ENCODE data around the gene VAPA. TPM values are rescaled to one million over a fixed set of nuclear protein-coding genes. Genes with fewer than 3 reads are reported as not detected.
"Not testable (repeated sequence)": the region's sequence is repeated elsewhere in the genome, so short reads cannot be mapped to it uniquely, and the experiment has no call there.

VAPA gene
- total and polyA plus RNA-seq, 2 donors = 158 to 210 TPM

GRCh38 chr18:9906481-9906880 is 7.3 kb upstream of the VAPA start:
- 66% methylated on average over 3 of the region's 3 CpGs for WGBS
- H3K36me3 ChIP-seq (ENCODE audit: control insufficient read depth in 2 of 2, insufficient read depth in 2 of 2, low read length in 1 of 2) = no peaks in the 10 kb centered on the region
- no peaks in the 10 kb centered on the region for H3K9me3 ChIP-seq (ENCODE audit: control insufficient read depth in 2 of 2, insufficient read depth in 1 of 2, low read length in 1 of 2)
- DNase-seq (ENCODE audit: low read depth in 6 of 9, low spot score in 9 of 9) = no peak
- no peaks in the 10 kb centered on the region for H3K27me3 ChIP-seq (ENCODE audit: control insufficient read depth in 2 of 2, insufficient read depth in 1 of 2, low read length in 1 of 2)
- no peak overlapping the region for H3K4me3 ChIP-seq (ENCODE audit: low read length in 2 of 2)
- H3K27ac ChIP-seq (ENCODE audit: low read depth in 1 of 2, low read length in 1 of 2) = no peak overlapping the region
- H3K4me1 ChIP-seq (ENCODE audit: control insufficient read depth in 2 of 2, insufficient read depth in 2 of 2, low read length in 2 of 2) = no peaks in the 10 kb centered on the region

- Histone ChIP-seq H3K27ac (ENCODE audit: low read depth in 1 of 2, low read length in 1 of 2) (no peak overlapping the region), H3K36me3 (ENCODE audit: control insufficient read depth in 2 of 2, insufficient read depth in 2 of 2, low read length in 1 of 2) (no peaks in the 10 kb centered on the region), H3K9me3 (ENCODE audit: control insufficient read depth in 2 of 2, insufficient read depth in 1 of 2, low read length in 1 of 2) (no peaks in the 10 kb centered on the region), H3K27me3 (ENCODE audit: control insufficient read depth in 2 of 2, insufficient read depth in 1 of 2, low read length in 1 of 2) (no peaks in the 10 kb centered on the region), H3K4me3 (ENCODE audit: low read length in 2 of 2) (no peak overlapping the region), H3K4me1 (ENCODE audit: control insufficient read depth in 2 of 2, insufficient read depth in 2 of 2, low read length in 2 of 2) (no peaks in the 10 kb centered on the region)
- 99% methylated on average over 4 of the region's 4 CpGs for WGBS
- DNase-seq (ENCODE audit: low read depth in 6 of 9, low spot score in 9 of 9) = no peak
Measured at GRCh38 chr18:9907867-9908266, 5.9 kb upstream of the VAPA start.

GRCh38 chr18:9910071-9910470 is 3.7 kb upstream of the VAPA start:
- Histone ChIP-seq H3K36me3 (ENCODE audit: control insufficient read depth in 2 of 2, insufficient read depth in 2 of 2, low read length in 1 of 2) (no peaks in the 10 kb centered on the region), H3K27ac (ENCODE audit: low read depth in 1 of 2, low read length in 1 of 2) (no peak overlapping the region), H3K27me3 (ENCODE audit: control insufficient read depth in 2 of 2, insufficient read depth in 1 of 2, low read length in 1 of 2) (no peaks in the 10 kb centered on the region), H3K4me3 (ENCODE audit: low read length in 2 of 2) (no peak overlapping the region), H3K4me1 (ENCODE audit: control insufficient read depth in 2 of 2, insufficient read depth in 2 of 2, low read length in 2 of 2) (peaks cover 3% of the 10 kb centered on the region in 2 donors), H3K9me3 (ENCODE audit: control insufficient read depth in 2 of 2, insufficient read depth in 1 of 2, low read length in 1 of 2) (no peaks in the 10 kb centered on the region)
- no peak for DNase-seq (ENCODE audit: low read depth in 6 of 9, low spot score in 9 of 9)

DNA sequence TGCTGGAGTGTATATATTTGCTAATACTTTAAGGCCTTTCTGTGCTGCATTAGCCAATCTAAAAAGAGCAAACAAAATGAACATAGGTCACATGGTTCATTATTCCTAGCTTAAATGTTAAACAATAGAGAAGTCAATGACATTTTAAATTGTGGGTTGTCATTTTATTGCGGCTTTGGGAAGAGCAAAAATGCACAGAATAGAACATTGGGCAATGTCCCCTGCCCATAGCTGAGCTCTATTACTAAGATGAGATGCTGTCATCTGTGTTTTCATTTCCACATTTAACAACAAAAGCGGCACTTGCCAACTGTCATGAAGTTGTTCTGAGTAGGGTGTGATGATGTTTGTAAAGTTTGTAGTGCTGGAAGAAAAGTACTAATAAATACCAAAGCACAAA is 3.2 kb upstream of the VAPA start:
- Histone ChIP-seq H3K4me3 (ENCODE audit: low read length in 2 of 2) (no peak overlapping the region), H3K9me3 (ENCODE audit: control insufficient read depth in 2 of 2, insufficient read depth in 1 of 2, low read length in 1 of 2) (no peaks in the 10 kb centered on the region), H3K27me3 (ENCODE audit: control insufficient read depth in 2 of 2, insufficient read depth in 1 of 2, low read length in 1 of 2) (no peaks in the 10 kb centered on the region), H3K4me1 (ENCODE audit: control insufficient read depth in 2 of 2, insufficient read depth in 2 of 2, low read length in 2 of 2) (peaks cover 3% of the 10 kb centered on the region in 2 donors), H3K27ac (ENCODE audit: low read depth in 1 of 2, low read length in 1 of 2) (no peak overlapping the region), H3K36me3 (ENCODE audit: control insufficient read depth in 2 of 2, insufficient read depth in 2 of 2, low read length in 1 of 2) (no peaks in the 10 kb centered on the region)
- no peak for DNase-seq (ENCODE audit: low read depth in 6 of 9, low spot score in 9 of 9)
- 98% methylated on average over 2 of the region's 2 CpGs for WGBS

- Histone ChIP-seq H3K9me3 (ENCODE audit: control insufficient read depth in 2 of 2, insufficient read depth in 1 of 2, low read length in 1 of 2) (no peaks in the 10 kb centered on the region), H3K4me1 (ENCODE audit: control insufficient read depth in 2 of 2, insufficient read depth in 2 of 2, low read length in 2 of 2) (peaks cover 3 to 4% of the 10 kb centered on the region in 2 donors), H3K36me3 (ENCODE audit: control insufficient read depth in 2 of 2, insufficient read depth in 2 of 2, low read length in 1 of 2) (no peaks in the 10 kb centered on the region), H3K27me3 (ENCODE audit: control insufficient read depth in 2 of 2, insufficient read depth in 1 of 2, low read length in 1 of 2) (no peaks in the 10 kb centered on the region), H3K4me3 (ENCODE audit: low read length in 2 of 2) (no peak overlapping the region), H3K27ac (ENCODE audit: low read depth in 1 of 2, low read length in 1 of 2) (no peak overlapping the region)
- WGBS = 97% methylated on average over 5 of the region's 5 CpGs
- DNase-seq (ENCODE audit: low read depth in 6 of 9, low spot score in 9 of 9) = no peak
Measured at GRCh38 chr18:9911226-9911625, 2.6 kb upstream of the VAPA start.

GRCh38 chr18:9912285-9912684 is 1.5 kb upstream of the VAPA start:
- H3K4me1 ChIP-seq (ENCODE audit: control insufficient read depth in 2 of 2, insufficient read depth in 2 of 2, low read length in 2 of 2); DNase-seq (ENCODE audit: low read depth in 6 of 9, low spot score in 9 of 9); H3K9me3 ChIP-seq (ENCODE audit: control insufficient read depth in 2 of 2, insufficient read depth in 1 of 2, low read length in 1 of 2); H3K36me3 ChIP-seq (ENCODE audit: control insufficient read depth in 2 of 2, insufficient read depth in 2 of 2, low read length in 1 of 2); H3K4me3 ChIP-seq (ENCODE audit: low read length in 2 of 2); H3K27me3 ChIP-seq (ENCODE audit: control insufficient read depth in 2 of 2, insufficient read depth in 1 of 2, low read length in 1 of 2): not testable (repeated sequence)
- H3K27ac ChIP-seq (ENCODE audit: low read depth in 1 of 2, low read length in 1 of 2) = peak overlapping the region in 1 of 2 donors; percentile 8
- WGBS = 95% methylated on average over 1 of the region's 1 CpG

DNA sequence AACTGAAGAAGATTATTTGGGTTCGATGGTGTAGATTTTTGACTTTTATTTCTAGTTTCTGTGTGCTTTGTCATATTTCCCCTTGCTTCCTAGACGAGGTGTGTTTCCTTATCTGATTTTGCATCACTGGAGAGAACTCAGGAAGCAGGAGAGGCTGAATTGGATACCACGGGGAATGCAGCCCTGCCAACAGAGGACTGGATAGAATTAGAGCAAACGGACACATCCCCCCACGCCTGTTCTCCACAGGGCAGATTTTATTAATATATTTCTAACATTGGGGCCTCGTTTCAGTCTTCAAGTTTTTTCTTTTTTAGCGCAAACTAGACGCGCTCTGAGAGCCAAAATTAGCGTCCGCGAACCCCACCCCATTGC is 678 bp upstream of the VAPA start:
- Histone ChIP-seq H3K4me1 (ENCODE audit: control insufficient read depth in 2 of 2, insufficient read depth in 2 of 2, low read length in 2 of 2) (peaks cover 9% of the 10 kb centered on the region in 2 donors), H3K9me3 (ENCODE audit: control insufficient read depth in 2 of 2, insufficient read depth in 1 of 2, low read length in 1 of 2) (no peaks in the 10 kb centered on the region)
- WGBS = 9% methylated on average over 12 of the region's 12 CpGs

GRCh38 chr18:9914334-9914583 is 443 bp downstream of the VAPA start:
- Histone ChIP-seq H3K36me3 (ENCODE audit: control insufficient read depth in 2 of 2, insufficient read depth in 2 of 2, low read length in 1 of 2) (no peaks in the 10 kb centered on the region), H3K4me3 (ENCODE audit: low read length in 2 of 2) (peak overlapping the region; percentile 77 to 96), H3K27ac (ENCODE audit: low read depth in 1 of 2, low read length in 1 of 2) (peak overlapping the region; percentile 92 to 99), H3K4me1 (ENCODE audit: control insufficient read depth in 2 of 2, insufficient read depth in 2 of 2, low read length in 2 of 2) (peaks cover 12 to 14% of the 10 kb centered on the region in 2 donors), H3K27me3 (ENCODE audit: control insufficient read depth in 2 of 2, insufficient read depth in 1 of 2, low read length in 1 of 2) (no peaks in the 10 kb centered on the region), H3K9me3 (ENCODE audit: control insufficient read depth in 2 of 2, insufficient read depth in 1 of 2, low read length in 1 of 2) (no peaks in the 10 kb centered on the region)
- WGBS = under 1% methylated on average over 35 of the region's 35 CpGs
- DNase-seq (ENCODE audit: low read depth in 6 of 9, low spot score in 9 of 9) = no peak

More for the DNA sequence above, 678 bp upstream of the VAPA start:
- H3K27ac ChIP-seq (ENCODE audit: low read depth in 1 of 2, low read length in 1 of 2) = peak overlapping the region; percentile 94 to 99
- H3K36me3 ChIP-seq (ENCODE audit: control insufficient read depth in 2 of 2, insufficient read depth in 2 of 2, low read length in 1 of 2) = no peaks in the 10 kb centered on the region
- peak overlapping the region; percentile 77 to 96 for H3K4me3 ChIP-seq (ENCODE audit: low read length in 2 of 2)
- H3K27me3 ChIP-seq (ENCODE audit: control insufficient read depth in 2 of 2, insufficient read depth in 1 of 2, low read length in 1 of 2) = no peaks in the 10 kb centered on the region
- no peak for DNase-seq (ENCODE audit: low read depth in 6 of 9, low spot score in 9 of 9)

GRCh38 chr18:9914584-9915290 is 921 bp downstream of the VAPA start:
- Histone ChIP-seq H3K9me3 (ENCODE audit: control insufficient read depth in 2 of 2, insufficient read depth in 1 of 2, low read length in 1 of 2) (no peaks in the 10 kb centered on the region), H3K4me3 (ENCODE audit: low read length in 2 of 2) (peak overlapping the region; percentile 82 to 96), H3K36me3 (ENCODE audit: control insufficient read depth in 2 of 2, insufficient read depth in 2 of 2, low read length in 1 of 2) (no peaks in the 10 kb centered on the region), H3K4me1 (ENCODE audit: control insufficient read depth in 2 of 2, insufficient read depth in 2 of 2, low read length in 2 of 2) (peaks cover 15 to 18% of the 10 kb centered on the region in 2 donors), H3K27me3 (ENCODE audit: control insufficient read depth in 2 of 2, insufficient read depth in 1 of 2, low read length in 1 of 2) (no peaks in the 10 kb centered on the region), H3K27ac (ENCODE audit: low read depth in 1 of 2, low read length in 1 of 2) (peak overlapping the region; percentile 98 to 99)
- peak; percentile 59 to 93 (median 82) for DNase-seq (ENCODE audit: low read depth in 6 of 9, low spot score in 9 of 9)
- WGBS = under 1% methylated on average over 77 of the region's 77 CpGs
